ENCODE measurements around the gene SPATS2L.

- TF ChIP-seq, protein P1, sequence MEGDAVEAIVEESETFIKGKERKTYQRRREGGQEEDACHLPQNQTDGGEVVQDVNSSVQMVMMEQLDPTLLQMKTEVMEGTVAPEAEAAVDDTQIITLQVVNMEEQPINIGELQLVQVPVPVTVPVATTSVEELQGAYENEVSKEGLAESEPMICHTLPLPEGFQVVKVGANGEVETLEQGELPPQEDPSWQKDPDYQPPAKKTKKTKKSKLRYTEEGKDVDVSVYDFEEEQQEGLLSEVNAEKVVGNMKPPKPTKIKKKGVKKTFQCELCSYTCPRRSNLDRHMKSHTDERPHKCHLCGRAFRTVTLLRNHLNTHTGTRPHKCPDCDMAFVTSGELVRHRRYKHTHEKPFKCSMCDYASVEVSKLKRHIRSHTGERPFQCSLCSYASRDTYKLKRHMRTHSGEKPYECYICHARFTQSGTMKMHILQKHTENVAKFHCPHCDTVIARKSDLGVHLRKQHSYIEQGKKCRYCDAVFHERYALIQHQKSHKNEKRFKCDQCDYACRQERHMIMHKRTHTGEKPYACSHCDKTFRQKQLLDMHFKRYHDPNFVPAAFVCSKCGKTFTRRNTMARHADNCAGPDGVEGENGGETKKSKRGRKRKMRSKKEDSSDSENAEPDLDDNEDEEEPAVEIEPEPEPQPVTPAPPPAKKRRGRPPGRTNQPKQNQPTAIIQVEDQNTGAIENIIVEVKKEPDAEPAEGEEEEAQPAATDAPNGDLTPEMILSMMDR (IDR thresholded peaks at IDR 0.05), result no peak
- TF ChIP-seq POLR2A (IDR thresholded peaks at IDR 0.05), result no peak
Observed at GRCh38 chr2:200494048-200494447, 187.6 kb downstream of the SPATS2L start.

All from adrenal gland (tissue), 5 donors.